Prostate gland (tissue), 2 donors: ENCODE results near the gene EXOC6. TPM values are rescaled to one million over a fixed set of nuclear protein-coding genes. Genes with fewer than 3 reads are reported as not detected.

ENCODE experiments used
- DNase-seq: peaks from one replicate; pipeline ENCODE4 v3.0.0-alpha.2; 2019; ENCODE audit warnings: low spot score
- H3K27ac ChIP-seq, 2 donors: fragments of 200-600 bp; sonication (generic); 2 replicates each; pipeline ENCODE4 v1.5.1; 2017 to 2019
- H3K27me3 ChIP-seq: fragments of 200-600 bp; sonication (generic); replicated peaks from 2 replicates; pipeline ENCODE4 v1.5.1; 2019; ENCODE audit not compliant: insufficient read depth
- H3K36me3 ChIP-seq, 2 donors: fragments of 200-600 bp; sonication (generic); 1 replicate in 1 of 2; 2 replicates in 1 of 2; pipeline versions ENCODE4 v1.5.1 to v1.8.1; 2017 to 2019
- H3K4me1 ChIP-seq: fragments of 200-600 bp; sonication (generic); replicated peaks from 2 replicates; pipeline ENCODE4 v1.5.1; 2019
- H3K4me3 ChIP-seq, 2 donors: fragments of 200-600 bp; sonication (generic); 2 replicates each; pipeline ENCODE4 v1.5.1; 2017 to 2019
- H3K9me3 ChIP-seq: fragments of 200-600 bp; sonication (generic); 2 replicates; pipeline ENCODE4 v1.5.1; 2017
- CTCF ChIP-seq, 4 experiments: fragments of 200-600 bp in 2 of 4; fragments of 450-650 bp in 2 of 4; sonication (generic) in 2 of 4; IDR thresholded peaks; 1 replicate in 3 of 4; 2 replicates in 1 of 4; pipeline ENCODE4 v1.5.1; 2016 to 2019; ENCODE audit warnings: antibody characterized with exemption in 4 of 4, mild to moderate bottlenecking in 2 of 4, moderate library complexity in 2 of 4
- POLR2A ChIP-seq: fragments of 450-650 bp; IDR thresholded peaks from one replicate; pipeline ENCODE4 v1.6.1; 2016; ENCODE audit warnings: antibody characterized with exemption, mild to moderate bottlenecking
- POLR2AphosphoS5 ChIP-seq: sonication (generic); formaldehyde crosslinking; IDR thresholded peaks from one replicate; pipeline ENCODE4 v1.6.1; 2017; ENCODE audit warnings: antibody characterized with exemption
- WGBS: methylation state at CpG from one replicate; pipeline ENCODE4 v1.1.5; 2018; 5-methylcytosine and 5-hydroxymethylcytosine counted together
- intact Hi-C: fragments of 100-400 bp; cut with DNase I; formaldehyde crosslinking; loops from one replicate; pipeline ENCODE4 v1.14.2; 2022
- total RNA-seq, 2 donors: library from RNA; depleted of rRNA; stranded (reverse); fragments of >200 nt; gene quantifications; one replicate each; pipeline ENCODE4 v1.1.0, GENCODE V29; 2016

Gene EXOC6
- total RNA-seq, 2 donors from 2014 or later: 13.5 to 598 TPM

GRCh38 chr10:92967641-92968040 is 119.3 kb downstream of the EXOC6 start:
- DNase-seq: no peak
- Histone ChIP-seq H3K9me3 (no peaks in the 10 kb centered on the region), H3K4me3 (no peak overlapping the region), H3K36me3 (no peaks in the 10 kb centered on the region), H3K27me3 (no peaks in the 10 kb centered on the region), H3K4me1 (no peaks in the 10 kb centered on the region), H3K27ac (no peak overlapping the region)
- TF ChIP-seq POLR2A (no peak), CTCF (IDR thresholded peaks at IDR 0.05) (no peak), POLR2AphosphoS5 (no peak)
- 93% methylated on average over 2 of the region's 2 CpGs for WGBS
- intact Hi-C loops: no loop called here

GRCh38 chr10:92969151-92969550 is 120.8 kb downstream of the EXOC6 start:
- intact Hi-C loops: no loop called here
- no peak for DNase-seq
- Histone ChIP-seq H3K27ac (no peak overlapping the region), H3K4me1 (no peaks in the 10 kb centered on the region), H3K4me3 (no peak overlapping the region), H3K27me3 (no peaks in the 10 kb centered on the region), H3K36me3 (no peaks in the 10 kb centered on the region), H3K9me3 (no peaks in the 10 kb centered on the region)
- WGBS: 100% methylated on average over 1 of the region's 1 CpG
- no peak for TF ChIP-seq CTCF (IDR thresholded peaks at IDR 0.05)
- TF ChIP-seq POLR2AphosphoS5: no peak
- TF ChIP-seq POLR2A: no peak

GRCh38 chr10:92970301-92971070 is 122.2 kb downstream of the EXOC6 start:
- WGBS: 89% methylated on average over 3 of the region's 3 CpGs
- Histone ChIP-seq H3K27me3 (no peaks in the 10 kb centered on the region), H3K4me1 (no peaks in the 10 kb centered on the region), H3K27ac (no peak overlapping the region), H3K9me3 (no peaks in the 10 kb centered on the region), H3K4me3 (no peak overlapping the region), H3K36me3 (no peaks in the 10 kb centered on the region)
- TF ChIP-seq CTCF (IDR thresholded peaks at IDR 0.05) (no peak), POLR2A (no peak), POLR2AphosphoS5 (no peak)
- DNase-seq: no peak
- intact Hi-C loops: no loop called here

GRCh38 chr10:92972066-92972870 is 123.9 kb downstream of the EXOC6 start:
- H3K9me3 ChIP-seq: no peaks in the 10 kb centered on the region
- no peak overlapping the region for H3K27ac ChIP-seq
- 73% methylated on average over 3 of the region's 3 CpGs for WGBS
- intact Hi-C loops: no loop called here
- no peak overlapping the region for H3K4me3 ChIP-seq
- no peaks in the 10 kb centered on the region for H3K4me1 ChIP-seq
- H3K27me3 ChIP-seq: no peaks in the 10 kb centered on the region
- no peak for DNase-seq
- no peak for TF ChIP-seq CTCF (IDR thresholded peaks at IDR 0.05)
- TF ChIP-seq POLR2AphosphoS5: no peak
- no peak for TF ChIP-seq POLR2A
- no peaks in the 10 kb centered on the region for H3K36me3 ChIP-seq
